Erythroblast (primary cell): ENCODE measurements around the gene NDUFC2.

Experiments
- GATA1 ChIP-seq: IDR thresholded peaks from 2 replicates; pipeline ENCODE4 v1.6.1; 2011; ENCODE audit warnings: low read depth, mild to moderate bottlenecking, control low read depth, low read length, moderate library complexity
- POLR2A ChIP-seq: IDR thresholded peaks from 2 replicates; pipeline ENCODE4 v1.6.1; 2011; ENCODE audit warnings: mild to moderate bottlenecking, low read length

DNA sequence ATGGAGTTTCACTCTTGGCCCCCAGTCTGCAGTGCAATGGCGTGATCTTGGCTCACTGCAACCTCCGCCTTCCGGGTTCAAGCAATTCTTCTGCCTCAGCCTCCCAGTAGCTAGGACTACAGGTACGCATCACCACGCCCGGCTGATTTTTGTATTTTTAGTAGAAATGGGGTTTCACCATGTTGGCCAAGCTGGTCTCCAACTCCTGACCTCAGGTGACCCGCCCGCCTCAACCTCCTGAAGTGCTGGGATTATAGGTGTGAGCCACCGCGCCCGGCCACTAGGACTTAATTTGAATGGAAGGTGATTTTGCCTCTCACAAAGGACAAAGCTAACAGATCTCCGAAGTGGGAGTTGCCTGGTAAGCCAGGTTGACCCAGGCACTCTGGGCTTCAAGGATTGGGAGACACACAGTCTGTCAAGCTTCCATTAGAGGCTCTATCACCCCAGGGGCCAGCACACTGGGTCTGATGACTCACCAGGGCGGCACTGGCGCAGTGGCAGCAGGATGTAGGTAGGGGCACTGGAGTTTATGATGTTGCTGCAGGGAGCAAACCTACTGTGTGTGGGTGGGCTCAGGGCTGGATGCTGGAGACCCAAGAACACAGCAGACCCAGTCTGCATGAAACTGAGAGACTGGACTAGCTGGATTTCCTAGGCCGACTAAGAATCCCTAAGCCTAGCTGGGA, 38.8 kb downstream of the NDUFC2 start:
- no peak for TF ChIP-seq POLR2A
- no peak for TF ChIP-seq GATA1
